Measurements from ENCODE around the gene PHF3. TPM values are rescaled to one million over a fixed set of nuclear protein-coding genes. Genes with fewer than 3 reads are reported as not detected.

PHF3 gene
- 73.9 and 79.3 TPM in 2 replicates for total RNA-seq

DNA sequence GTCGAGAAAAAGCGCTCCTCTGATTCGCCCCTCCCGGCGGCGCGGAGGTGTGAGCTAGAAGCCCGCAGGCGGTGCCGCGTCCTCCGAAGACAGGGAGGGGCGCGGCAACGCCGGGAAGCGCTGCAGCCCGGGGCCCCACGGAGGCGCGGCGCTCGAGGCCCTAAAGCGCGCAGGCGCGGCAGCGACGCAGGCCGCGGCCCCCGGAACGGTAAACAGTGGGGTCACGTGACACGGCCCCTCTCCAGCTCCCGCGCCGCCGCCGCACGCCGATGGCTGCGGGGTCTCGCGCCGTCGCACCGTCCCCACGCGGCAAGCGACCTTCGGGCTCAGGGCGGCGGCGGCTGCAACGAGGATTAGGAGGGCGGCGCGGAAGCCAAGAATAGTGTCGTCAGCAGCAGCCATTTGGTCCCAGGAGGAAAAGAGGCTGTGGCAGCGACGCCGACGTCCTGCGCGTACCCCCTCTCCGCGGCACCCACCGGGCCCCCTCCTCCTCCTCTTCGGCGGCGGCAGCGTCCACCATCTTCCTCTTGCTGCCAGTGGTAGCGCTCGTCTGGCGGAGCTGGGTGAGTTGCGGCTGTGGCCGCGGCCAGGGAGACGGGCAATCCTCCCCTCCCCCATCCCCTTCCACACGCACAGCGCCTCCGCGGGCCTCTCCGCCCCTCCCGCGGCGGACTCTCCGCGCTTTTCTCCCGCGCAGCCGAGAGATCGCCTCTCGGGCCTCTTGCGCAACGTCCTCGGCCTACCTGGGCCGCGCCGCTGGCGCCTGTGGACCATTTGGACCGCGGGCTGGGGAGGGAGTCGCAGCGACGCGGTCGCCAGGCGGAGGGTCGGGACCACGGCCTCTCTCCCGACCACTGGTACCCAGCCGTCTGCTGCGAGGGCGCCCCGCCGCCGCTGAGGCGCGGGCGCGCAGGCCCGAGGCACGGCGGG lies at the start of gene PHF3:
Gene PHF3 (plus strand): TSS at position 215 of the 930 bp plus-strand sequence. CDS start 10,750 bp downstream, outside the sequence.

Small RNA genes lying within 50 kb of the gene (small RNA-seq; reads per million reads assigned to genes)
- gene AL513043.1, result not detected

Other genes starting within 250 kb of the PHF3 start
- gene PTP4A1, start 63.3 kb upstream of the PHF3 start, total RNA-seq, result 66.6 and 81.5 TPM in 2 replicates